Stomach (tissue), 4 donors: ENCODE results near the gene PECR.

Experiments
- CTCF ChIP-seq, 7 experiments: fragments of 450-650 bp in 4 of 7; fragments of 200-600 bp in 3 of 7; sonication (generic) in 3 of 7; IDR thresholded peaks; one replicate each; pipeline ENCODE4 v1.5.1; 2016 to 2019; ENCODE audit warnings: antibody characterized with exemption in 7 of 7, control low read depth in 2 of 7, mild to moderate bottlenecking in 1 of 7
- POLR2A ChIP-seq, 4 donors: fragments of 450-650 bp; IDR thresholded peaks; one replicate each; pipeline ENCODE4 v1.6.1; 2016; ENCODE audit warnings: antibody characterized with exemption in 4 of 4, control low read depth in 2 of 4, mild to moderate bottlenecking in 1 of 4, moderate library complexity in 1 of 4

GRCh38 chr2:216101109-216101508 is 19.5 kb upstream of the PECR start:
- no peak for TF ChIP-seq CTCF (IDR thresholded peaks at IDR 0.05)
- no peak for TF ChIP-seq POLR2A (IDR thresholded peaks at IDR 0.05)
